ENCODE data around the gene LIN7C. TPM values are rescaled to one million over a fixed set of nuclear protein-coding genes. Genes with fewer than 3 reads are reported as not detected.

Gene LIN7C
- total and polyA plus RNA-seq, 2 of the 13 experiments (the other 11 are each of a cell fraction or from before 2014, with no cell fraction given) = 14.8 to 37.2 TPM

DNA sequence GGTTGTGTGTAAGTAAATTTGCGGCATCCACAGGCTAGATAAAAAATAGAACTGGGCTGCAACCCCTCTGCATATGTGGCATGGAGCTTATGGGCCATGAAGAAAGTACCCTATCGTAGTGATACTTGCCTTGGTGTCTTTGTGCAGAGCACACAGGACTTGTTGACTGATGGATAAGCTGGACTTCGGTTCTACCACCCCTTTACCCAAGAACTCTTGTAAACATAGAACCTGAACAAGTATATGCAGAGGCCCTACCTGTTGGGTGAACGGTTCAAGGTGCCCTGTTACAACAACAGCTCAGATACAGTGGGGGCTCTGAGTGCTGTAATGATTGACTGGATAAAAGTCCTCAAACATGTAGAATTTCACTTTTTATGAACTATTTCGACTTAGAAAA, 30.9 kb downstream of the LIN7C start (continued):
- TF ChIP-seq IKZF4 (CRISPR knock-in tag; IDR thresholded peaks at IDR 0.05; ENCODE audit: borderline replicate concordance, low read depth, not compliant biosample characterization) (no peak), ZNF451 (CRISPR knock-in tag; IDR thresholded peaks at IDR 0.05) (no peak), ZSCAN20 (CRISPR knock-in tag; IDR thresholded peaks at IDR 0.05; ENCODE audit: borderline replicate concordance) (no peak), CTCF (CRISPR knock-in tag; IDR thresholded peaks at IDR 0.05) (no peak), GATAD2A (CRISPR knock-in tag; IDR thresholded peaks at IDR 0.05) (peak; percentile 94), ZNF3 (CRISPR knock-in tag; IDR thresholded peaks at IDR 0.05) (no peak), MAFK (conservative IDR thresholded peaks at IDR 0.05 in 1 of 2, IDR thresholded peaks at IDR 0.05 in 1 of 2; ENCODE audit: low read length in 2 of 2) (no peak), SETDB1 (CRISPR knock-in tag; IDR thresholded peaks at IDR 0.05; ENCODE audit: borderline replicate concordance) (no peak), SP140L (CRISPR knock-in tag; IDR thresholded peaks at IDR 0.05; ENCODE audit: borderline replicate concordance) (no peak), GABPB1 (CRISPR knock-in tag; IDR thresholded peaks at IDR 0.05) (no peak), CBFB (CRISPR knock-in tag; IDR thresholded peaks at IDR 0.05) (no peak), CEBPG (CRISPR knock-in tag; IDR thresholded peaks at IDR 0.05) (peak; percentile 71), ZFY (CRISPR knock-in tag; IDR thresholded peaks at IDR 0.05) (0 out of 2 replicates have a peak, but pooled peaks have one; percentile 18), ZNF850 (CRISPR knock-in tag; conservative IDR thresholded peaks at IDR 0.05) (no peak), KDM5B (CRISPR knock-in tag; IDR thresholded peaks at IDR 0.05; ENCODE audit: borderline replicate concordance) (no peak), TBX3 (IDR thresholded peaks at IDR 0.05; ENCODE audit: borderline replicate concordance) (0 out of 2 replicates have a peak, but pooled peaks have one; percentile 26), PLRG1 (conservative IDR thresholded peaks at IDR 0.05) (no peak), KLF12 (CRISPR knock-in tag; IDR thresholded peaks at IDR 0.05; ENCODE audit: borderline replicate concordance) (no peak), ZNF616 (CRISPR knock-in tag; IDR thresholded peaks at IDR 0.05; ENCODE audit: low read depth) (no peak), PRPF4 (IDR thresholded peaks at IDR 0.05; ENCODE audit: low read depth, low read length, poor library complexity, severe bottlenecking) (no peak), ZNF777 (CRISPR knock-in tag; IDR thresholded peaks at IDR 0.05) (no peak), ATM (IDR thresholded peaks at IDR 0.05; ENCODE audit: borderline replicate concordance) (no peak)
- TF ChIP-seq, protein P1, sequence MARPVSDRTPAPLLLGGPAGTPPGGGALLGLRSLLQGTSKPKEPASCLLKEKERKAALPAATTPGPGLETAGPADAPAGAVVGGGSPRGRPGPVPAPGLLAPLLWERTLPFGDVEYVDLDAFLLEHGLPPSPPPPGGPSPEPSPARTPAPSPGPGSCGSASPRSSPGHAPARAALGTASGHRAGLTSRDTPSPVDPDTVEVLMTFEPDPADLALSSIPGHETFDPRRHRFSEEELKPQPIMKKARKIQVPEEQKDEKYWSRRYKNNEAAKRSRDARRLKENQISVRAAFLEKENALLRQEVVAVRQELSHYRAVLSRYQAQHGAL (CRISPR knock-in tag; IDR thresholded peaks at IDR 0.05; ENCODE audit: not compliant biosample characterization) = no peak
- TF ChIP-seq, protein P2, sequence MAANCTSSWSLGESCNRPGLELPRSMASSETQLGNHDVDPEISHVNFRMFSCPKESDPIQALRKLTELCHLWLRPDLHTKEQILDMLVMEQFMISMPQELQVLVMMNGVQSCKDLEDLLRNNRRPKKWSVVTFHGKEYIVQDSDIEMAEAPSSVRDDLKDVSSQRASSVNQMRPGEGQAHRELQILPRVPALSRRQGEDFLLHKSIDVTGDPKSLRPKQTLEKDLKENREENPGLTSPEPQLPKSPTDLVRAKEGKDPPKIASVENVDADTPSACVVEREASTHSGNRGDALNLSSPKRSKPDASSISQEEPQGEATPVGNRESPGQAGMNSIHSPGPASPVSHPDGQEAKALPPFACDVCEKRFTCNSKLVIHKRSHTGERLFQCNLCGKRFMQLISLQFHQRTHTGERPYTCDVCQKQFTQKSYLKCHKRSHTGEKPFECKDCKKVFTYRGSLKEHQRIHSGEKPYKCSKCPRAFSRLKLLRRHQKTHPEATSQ (CRISPR knock-in tag; IDR thresholded peaks at IDR 0.05; ENCODE audit: borderline replicate concordance) = no peak
